ENCODE data around the gene PLEKHH3.

Gene PLEKHH3

GRCh38 chr17:42686520-42687128, 9.8 kb upstream of the PLEKHH3 start:
- DNase-seq: no peak

GRCh38 chr17:42685831-42686230, 9.0 kb upstream of the PLEKHH3 start:
- no peak for DNase-seq

GRCh38 chr17:42684929-42685556, 8.2 kb upstream of the PLEKHH3 start:
- DNase-seq: no peak

GRCh38 chr17:42683407-42684034, 6.7 kb upstream of the PLEKHH3 start:
- DNase-seq: no peak

GRCh38 chr17:42682722-42683403, 6.1 kb upstream of the PLEKHH3 start:
- peak; percentile 17 for DNase-seq

- DNase-seq: peak; percentile 31
Measured at GRCh38 chr17:42681976-42682721, 5.4 kb upstream of the PLEKHH3 start, which contains the start of gene CNTNAP1. Gene CNTNAP1, plus strand, starts transcription at chr17:42682531. Its CDS starts 299 bp downstream, at chr17:42682830.

GRCh38 chr17:42680331-42680808, 3.6 kb upstream of the PLEKHH3 start:
- no peak for DNase-seq

- peak; percentile 73 for DNase-seq
Measured at GRCh38 chr17:42679492-42680330, 2.9 kb upstream of the PLEKHH3 start.

- peak; percentile 73 for DNase-seq
Measured at GRCh38 chr17:42678951-42679491, 2.2 kb upstream of the PLEKHH3 start.

- DNase-seq: peak; percentile 86
Measured at GRCh38 chr17:42677921-42678781, 1.4 kb upstream of the PLEKHH3 start.

- DNase-seq: peak; percentile 99
Measured at GRCh38 chr17:42677012-42677857, 441 bp upstream of the PLEKHH3 start.

- DNase-seq: no peak
Measured at GRCh38 chr17:42675965-42676423, 800 bp downstream of the PLEKHH3 start.

GRCh38 chr17:42675348-42675964, 1.3 kb downstream of the PLEKHH3 start:
- no peak for DNase-seq

GRCh38 chr17:42674755-42675347, 1.9 kb downstream of the PLEKHH3 start:
- peak; percentile 27 for DNase-seq

- no peak for DNase-seq
Measured at GRCh38 chr17:42673885-42674754, 2.7 kb downstream of the PLEKHH3 start.

GRCh38 chr17:42673266-42673884, 3.4 kb downstream of the PLEKHH3 start:
- no peak for DNase-seq

- peak; percentile 76 for DNase-seq
Measured at GRCh38 chr17:42672038-42672437, 4.8 kb downstream of the PLEKHH3 start.

Measured in NCI-H2171 (cell line).